NCI-H1092 treated with DMSO at 0.1 percent for 48 hours (cell line): Measurements from ENCODE around the gene ZBTB7C.

Experiments used
- DNase-seq: peaks from one replicate; lab custom pipeline; 2025; lab: John Stamatoyannopoulos, UW

Gene ZBTB7C

DNA sequence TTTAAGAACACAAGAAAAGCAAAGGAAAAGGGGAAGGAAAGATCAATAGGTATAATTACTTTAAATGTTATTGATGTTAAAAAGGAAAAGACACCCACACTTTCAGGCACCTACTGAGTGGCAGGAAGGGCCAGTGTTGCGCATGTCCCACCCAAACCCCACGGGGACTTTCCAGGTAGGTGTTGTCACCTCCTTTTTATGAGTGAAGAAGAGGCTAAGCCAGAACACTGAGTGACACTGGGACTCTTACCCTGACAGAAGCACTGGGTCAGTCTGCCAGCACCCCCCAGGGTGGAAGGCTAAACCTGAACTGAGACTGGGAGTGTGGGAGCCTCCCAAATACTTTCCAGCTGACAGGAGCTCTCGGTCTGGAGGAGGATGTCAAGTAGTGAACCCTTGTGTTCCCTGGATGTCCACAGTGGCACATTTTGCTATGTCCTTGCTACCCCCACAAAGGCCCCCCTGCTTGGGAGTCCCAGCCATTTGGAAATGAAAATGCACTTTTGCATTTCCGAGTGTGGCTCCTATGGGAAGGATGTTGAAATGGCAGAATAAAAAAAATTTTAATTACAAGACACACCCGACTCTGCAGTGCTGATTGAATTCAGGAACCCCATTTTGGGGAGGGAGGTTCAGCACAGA lies 387.8 kb downstream of the ZBTB7C start:
- DNase-seq = no peak

DNA sequence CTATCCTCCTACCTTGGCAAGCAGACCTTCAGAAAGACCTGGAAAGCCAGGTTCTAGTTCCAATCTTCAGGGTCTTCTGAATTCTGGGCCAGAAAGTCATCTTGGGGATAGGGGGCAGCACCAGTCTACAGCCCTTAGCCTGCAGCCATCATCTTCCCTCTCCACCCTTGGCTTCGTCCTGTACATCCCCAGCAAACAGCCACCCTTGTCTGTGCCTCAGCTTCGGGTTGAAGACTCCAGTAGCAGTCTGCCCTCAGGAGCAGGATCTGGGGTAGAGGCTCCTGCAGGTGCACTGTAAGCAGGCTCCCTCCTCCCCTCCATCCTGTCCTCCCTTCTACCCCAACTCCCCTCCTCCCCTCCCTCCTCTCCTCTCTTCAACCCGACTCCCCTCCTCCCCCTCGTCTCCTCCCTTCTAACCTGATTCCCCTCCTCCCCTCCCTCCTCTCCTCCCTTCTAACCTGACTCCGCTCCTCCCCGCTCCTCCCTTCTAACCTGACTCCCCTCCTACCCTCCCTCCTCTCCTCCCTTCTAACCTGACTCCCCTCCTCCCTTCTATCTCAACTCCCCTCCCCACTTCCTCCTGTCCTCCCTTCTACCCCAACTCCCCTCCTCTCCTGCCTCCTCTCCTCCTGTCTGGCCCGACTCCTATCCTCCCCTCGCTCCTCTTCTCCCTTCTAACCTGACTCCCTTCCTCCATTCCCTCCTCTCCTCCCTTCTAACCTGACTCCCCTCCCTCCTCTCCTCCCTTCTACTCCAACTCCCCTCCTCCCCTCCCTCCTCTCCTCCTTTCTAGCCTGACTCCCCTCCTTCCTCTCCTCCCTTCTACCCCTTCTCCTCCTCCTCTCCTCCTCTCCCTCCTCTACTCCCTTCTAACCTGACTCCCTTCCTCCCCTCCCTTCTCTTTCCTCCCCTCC lies 388.6 kb downstream of the ZBTB7C start:
- DNase-seq = no peak

DNA sequence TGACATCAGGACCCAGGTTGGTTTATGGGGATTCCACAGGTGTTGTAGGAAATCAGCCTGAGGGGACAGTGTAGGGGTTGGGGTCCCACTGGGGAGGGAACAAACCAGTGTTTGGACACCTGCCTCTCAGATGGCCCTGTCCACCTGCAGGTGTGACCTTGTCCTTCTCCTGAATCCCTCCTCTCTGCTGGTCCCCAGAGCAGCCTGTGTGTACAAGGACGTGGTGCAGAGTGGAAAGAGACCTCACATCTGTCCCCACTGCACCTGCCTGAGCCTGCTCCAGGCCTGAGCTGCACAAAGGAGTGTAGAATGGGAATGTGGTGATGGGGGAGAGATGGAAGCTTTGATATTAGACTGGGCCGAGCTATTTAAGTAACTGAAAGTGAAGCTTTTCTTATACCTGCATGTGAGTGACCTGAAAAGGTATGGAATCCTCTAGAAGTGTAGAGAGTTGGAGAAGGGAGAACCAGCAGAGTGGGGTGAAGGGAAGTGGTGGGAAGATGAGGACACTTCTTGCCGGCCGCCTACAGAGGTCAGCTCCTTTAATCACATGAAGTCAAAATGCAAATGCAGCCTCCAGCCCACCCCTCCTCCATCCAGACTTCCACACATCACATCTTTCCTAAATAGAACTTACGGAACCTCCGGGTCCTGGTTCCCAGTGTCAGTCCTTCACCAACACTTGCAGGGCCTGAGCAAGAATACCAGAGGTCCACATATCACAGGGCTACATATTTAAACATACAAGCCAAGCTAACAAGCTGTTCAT lies 389.4 kb downstream of the ZBTB7C start:
- no peak for DNase-seq

DNA sequence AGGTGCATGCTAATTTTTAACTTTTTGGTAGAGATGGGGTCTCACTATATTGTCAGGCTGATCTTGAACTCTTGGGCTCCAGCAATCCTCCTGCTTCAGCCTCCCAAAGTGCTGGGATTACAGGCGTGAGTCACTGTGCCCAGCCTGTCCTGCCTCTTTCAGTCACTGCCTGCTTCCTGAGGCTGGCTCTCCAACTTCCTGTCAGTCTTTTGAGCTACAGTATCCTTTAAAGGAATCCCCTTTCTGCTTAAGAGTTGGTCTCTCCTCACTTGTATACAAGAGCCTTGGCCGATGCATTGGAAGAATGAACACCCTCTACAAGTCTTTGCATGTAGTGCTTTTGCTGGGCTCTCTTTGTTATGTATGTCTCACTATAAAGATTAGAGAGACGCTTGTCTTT lies 390.3 kb downstream of the ZBTB7C start:
- DNase-seq = no peak

DNA sequence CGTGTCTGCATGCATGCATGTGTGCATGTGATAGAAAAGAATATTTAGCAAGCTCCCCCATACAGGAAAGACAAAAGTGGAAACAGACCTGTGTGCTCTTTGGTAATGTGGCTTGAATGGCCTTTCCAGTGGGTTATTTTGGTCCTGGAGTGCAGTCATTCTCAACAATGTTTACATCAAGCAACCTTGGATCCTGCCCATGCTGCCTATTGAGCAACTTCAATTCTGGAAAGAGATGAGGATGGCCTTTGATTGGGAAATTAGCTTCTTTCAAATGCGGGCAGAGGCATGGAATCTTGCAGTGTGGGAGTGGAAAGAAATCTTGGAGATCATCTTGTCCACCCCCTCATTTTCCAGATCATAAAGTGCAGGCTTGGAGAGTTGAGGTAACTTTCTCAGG lies 391.5 kb downstream of the ZBTB7C start:
- DNase-seq = no peak

DNA sequence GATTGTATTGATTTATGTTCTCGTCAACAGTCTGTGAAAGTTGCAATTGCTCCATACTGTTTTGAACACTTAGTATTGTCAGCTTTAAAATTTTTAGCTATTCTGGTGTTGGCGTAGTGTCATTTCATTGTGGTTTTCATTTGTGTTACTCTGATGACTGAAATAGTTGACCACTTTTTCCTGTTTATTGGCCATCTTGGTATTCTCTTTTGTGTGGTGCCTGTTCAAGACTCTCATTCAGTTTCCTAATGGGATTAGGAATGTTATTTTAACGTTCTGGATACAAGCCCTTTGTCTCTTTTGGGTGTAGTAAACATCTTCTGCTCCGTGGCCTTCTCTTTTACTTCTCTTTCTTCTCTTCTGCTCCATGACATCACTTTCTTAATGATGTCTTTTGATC lies 396.0 kb downstream of the ZBTB7C start:
- no peak for DNase-seq

DNA sequence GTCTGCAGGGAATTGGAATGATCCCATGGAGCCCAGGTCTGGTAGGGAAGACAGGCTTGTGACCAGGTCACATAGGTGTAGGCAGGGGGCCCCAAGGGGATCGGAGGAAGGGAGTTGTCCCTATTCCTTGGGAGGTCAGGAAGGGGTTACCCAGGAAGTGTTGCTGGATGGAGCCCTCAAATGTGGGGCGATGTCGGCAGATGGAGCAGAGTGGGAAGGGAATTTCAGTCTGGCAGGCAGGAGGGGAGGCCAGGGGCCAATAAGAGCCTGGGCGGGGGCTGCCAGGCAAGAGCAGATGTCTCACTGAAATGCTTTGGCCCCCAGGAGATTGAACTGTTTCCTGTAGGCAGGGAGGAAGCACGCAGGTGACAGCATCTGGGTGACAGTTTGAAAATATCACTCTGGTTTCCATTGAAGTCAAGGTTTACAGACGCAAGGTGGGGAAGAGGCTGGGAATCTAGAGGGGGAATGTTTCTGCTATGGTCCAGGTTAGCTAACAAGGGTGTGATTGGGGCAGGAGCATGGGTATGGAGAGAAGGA lies 397.2 kb downstream of the ZBTB7C start:
- no peak for DNase-seq

DNA sequence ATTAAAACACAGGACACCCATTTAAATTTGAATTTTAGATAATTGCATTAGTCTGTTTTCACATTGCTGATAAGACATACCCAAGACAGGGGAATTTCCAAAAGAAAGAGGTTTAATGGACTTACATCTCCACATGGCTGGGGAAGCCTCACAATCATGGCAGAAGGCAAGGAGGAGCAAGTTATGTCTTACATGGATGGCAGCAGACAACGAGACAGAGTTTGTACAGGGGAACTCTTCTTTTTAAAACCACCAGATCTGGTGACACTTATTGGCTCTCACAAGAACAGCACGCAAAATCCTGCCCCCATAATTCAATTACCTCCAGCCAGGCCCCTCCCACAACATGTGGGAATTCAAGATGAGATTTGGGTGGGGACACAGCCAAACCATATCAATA lies 398.9 kb downstream of the ZBTB7C start:
- no peak for DNase-seq

DNA sequence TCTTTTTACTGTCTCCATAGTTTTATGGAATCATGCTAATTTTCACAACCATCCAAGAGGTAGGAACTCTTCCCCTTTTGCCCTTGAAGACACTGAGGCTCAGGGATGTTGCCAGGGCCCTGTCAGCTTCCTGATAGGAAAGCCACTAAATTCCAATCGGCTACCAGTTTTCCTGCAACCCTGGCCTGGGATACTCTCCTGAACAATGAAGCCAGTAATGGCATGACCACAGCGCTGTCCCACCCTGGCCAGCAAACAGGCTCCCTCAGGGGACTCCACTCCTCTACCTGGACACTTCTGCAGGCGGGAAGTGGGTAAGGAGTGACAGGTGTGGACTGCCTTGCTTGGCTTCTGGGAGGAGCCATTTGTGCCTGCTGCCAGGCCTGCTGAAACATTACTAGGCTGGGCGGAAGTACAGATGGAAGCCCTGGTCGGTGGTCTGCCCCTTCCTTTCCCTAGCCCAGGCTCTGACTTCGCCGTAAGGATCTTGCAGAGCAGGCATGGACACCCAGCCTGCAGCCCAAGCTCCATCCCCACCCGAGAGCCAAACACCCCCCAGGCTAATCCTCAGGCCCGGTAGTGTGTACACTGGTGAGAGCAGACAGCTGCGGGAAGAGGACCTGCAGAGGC lies 400.0 kb downstream of the ZBTB7C start:
- no peak for DNase-seq

DNA sequence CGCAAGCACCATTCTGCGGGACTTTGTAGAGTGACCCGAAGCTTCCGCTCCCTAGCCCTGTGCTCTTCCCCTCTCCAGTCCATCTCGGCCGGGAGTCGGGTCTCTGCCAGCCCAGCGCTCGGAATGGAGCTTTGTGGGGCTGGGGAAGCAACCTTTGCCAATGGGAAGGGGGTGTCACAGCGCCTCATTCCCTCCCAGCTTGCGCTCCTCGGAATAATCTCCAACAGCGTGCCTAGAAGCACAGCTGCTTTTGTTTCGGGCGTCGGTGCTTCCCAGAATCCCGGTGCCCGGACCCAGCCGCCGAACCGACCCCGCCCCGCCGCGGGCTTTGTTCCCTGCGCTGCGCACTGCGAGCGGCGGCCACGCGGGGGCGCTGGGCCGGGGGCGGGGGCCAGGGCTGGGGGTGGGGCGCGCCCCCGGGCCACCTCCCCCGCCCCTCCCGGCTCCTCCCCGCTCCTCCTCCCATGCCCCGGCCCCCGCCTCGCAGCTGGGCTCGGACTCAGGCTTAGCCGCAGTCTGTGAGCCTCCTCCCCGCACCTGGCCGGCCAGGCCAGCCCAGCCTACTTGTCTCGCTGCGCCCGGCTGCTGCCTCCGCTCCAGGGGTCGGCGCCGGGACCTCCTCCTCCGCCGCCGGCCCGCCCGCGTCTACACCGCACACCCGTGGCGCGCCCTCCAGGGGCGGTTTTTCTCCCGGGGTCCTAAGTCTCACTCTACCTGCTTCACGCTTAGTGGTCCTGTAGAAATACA lies 401.1 kb downstream of the ZBTB7C start:
- DNase-seq = peak; percentile 56

DNA sequence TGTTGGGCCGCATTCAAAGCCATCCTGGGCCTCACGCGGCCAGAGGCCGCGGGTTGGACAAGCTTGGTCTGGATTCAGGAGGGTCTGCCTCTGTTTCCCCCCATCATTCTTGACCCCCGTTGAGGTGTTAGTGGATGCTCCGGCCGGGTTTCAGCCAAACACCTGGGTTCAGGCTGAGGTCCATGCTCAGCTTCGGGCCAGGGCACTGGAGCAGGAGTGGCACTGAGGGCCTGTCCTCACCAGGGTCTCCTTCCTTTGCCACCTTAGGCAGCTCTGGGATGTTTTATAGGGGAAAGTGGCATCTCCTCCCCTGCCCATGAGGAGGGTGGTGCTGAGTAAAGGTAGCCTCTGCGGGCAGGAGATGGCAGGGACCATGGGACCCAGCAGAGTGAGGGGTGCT lies 401.8 kb downstream of the ZBTB7C start:
- no peak for DNase-seq

DNA sequence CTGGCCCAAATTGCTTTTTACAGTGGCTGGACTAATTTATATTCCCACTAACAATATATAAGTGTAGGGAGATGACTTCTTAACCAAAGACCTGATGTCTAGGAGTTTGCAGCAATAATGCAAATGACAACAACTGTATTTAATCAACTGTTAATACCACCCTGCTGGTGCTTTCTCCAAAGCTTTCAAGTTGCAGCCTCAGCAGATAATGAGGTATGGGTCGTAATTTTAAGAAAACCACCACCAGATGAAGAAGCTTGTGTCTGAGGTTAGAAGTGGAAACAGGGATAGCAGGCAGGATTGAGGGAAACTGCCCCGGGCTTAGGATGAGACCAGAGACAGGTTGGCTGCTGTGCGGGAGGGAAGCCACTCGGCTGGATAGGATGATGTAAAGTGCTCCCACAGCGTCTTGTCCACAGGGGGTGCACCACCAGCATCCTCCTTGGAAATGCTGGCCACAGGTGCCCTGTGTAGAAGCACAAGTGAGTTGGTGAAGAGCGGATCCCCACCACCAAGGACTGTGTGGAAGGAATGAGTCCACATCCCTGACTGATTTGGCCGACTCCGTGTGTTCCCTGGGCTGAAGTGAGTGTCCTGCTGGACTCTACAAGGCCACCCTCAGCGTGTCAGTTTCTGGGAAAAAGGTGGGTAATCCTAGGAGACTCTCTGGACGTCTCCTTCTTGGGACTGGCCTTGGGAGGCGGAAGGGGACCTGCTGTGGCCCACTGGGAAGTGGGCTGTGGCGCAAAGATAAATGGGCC lies 402.6 kb downstream of the ZBTB7C start:
- no peak for DNase-seq

DNA sequence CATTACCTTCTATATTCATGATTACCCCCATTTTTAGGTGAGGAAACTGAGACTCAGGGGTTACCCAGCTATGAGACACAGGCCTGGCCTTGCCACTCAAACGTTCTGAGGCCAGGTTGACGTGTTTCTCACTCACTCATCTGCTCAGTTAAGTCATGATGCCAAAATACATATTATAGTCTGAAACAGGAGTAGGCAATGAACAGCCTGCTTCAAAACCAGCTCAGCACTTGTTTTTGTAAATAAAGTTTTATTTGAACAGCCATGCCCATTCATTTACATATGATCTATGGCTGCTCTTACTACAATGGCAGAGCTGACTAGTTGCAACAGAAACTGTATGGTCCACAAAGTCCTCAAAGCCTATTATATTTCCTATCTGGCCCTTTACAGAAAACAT lies 404.6 kb downstream of the ZBTB7C start:
- peak; percentile 10 for DNase-seq

DNA sequence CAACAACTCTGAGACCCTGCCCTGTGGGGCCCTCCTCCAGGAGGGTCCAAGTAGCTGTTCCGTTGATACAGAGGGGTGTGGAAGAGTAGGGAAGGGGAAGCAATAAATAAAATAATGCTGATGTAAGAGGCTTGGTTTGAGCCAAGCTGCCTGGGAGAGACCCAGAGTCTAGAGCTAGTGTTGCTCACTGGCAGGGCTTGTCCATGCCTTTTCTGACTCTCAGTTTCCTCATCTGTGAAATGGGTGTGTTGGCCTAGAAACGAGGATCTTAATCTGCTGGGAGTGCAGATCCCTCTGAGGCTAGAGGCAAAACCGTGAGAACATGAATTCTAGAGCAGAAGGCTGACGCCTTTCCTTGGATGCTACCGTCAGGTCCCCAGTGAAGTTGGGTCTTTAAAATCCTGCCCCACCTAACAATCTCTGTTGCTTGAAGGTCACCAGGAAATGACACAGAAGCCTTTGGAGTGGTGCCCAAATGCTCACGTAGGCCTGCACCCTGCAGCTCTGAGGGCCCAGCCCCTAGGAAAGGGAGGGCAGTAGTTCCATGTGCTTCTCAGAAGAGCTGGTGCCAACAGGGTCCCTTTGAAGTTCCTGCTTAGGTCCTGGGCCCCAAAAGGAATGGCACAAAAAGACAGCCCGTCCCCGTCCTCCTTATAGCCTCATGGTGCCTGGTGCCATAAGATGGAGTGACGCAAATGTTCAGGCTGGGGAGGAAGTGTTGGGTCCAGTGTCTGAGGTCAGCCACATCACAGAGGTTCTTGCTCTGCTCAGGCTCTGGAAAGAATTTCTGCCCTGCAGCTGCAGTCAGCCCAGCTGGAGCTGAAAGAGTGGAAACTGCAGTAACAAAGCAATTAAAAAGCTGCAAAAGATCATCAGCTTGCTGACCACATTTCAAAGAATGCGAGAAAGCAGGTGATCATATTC lies 405.5 kb downstream of the ZBTB7C start:
- DNase-seq = no peak

DNA sequence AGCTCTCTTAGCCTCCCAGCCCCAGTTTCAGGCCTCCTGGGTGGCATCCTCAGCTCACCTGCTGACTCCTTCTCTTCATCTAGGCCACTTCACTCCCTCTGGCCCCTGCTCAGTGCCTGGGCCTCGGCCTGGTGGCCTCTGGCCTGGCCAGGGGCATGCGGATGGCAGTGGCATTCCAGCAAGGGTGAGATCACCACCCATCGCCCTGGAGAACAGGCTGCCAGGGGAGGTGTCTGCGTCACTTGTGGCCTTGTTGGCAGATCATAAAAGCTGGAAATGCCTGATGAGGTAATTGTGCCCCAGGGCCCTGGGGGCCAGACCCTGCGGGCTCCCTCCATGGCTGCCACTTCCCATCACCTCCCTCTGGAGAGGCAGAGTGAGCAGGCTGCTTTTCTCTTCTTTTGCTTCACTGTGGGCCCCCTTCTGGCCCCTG lies 406.2 kb downstream of the ZBTB7C start:
- no peak for DNase-seq

DNA sequence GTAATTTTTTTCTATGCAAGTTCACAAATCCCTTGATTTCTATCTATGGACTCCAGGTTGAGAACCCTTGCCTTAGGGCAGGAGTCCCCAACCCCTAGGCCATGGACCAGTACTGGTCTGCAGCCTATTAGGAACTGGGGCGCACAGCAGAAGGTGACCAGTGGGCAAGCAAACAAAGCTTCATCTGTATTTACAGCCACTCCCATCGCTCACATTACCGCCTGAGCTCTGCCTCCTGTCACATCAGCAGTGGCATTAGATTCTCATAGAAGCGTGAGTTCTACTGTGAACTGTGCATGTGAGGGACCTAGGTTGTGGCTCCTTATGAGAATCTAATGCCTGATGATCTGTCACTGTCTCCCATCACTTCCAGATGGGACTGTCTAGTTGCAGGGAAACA lies 408.5 kb downstream of the ZBTB7C start:
- DNase-seq = no peak

DNA sequence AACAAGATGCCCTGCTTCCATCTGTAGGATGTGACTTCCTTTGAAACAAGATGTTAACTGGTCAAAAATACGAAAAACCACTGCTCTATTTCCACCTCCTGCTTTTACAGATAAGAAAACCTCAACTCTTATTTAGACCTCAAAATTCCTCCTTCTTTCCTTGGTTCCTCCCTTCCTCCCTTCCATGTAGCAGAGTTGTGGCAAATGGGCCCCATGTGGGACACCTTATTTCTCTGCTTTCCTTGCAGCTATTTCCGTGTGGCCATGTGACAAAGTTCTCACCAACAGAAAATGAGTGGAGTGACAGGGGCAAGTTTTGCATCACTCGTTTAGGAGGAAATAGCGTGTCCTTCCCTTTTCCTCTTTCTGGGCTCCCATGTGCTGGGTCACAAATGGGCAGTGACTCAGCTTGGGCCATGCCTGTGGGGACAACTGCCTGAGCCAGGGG lies 409.4 kb downstream of the ZBTB7C start:
- DNase-seq = no peak

DNA sequence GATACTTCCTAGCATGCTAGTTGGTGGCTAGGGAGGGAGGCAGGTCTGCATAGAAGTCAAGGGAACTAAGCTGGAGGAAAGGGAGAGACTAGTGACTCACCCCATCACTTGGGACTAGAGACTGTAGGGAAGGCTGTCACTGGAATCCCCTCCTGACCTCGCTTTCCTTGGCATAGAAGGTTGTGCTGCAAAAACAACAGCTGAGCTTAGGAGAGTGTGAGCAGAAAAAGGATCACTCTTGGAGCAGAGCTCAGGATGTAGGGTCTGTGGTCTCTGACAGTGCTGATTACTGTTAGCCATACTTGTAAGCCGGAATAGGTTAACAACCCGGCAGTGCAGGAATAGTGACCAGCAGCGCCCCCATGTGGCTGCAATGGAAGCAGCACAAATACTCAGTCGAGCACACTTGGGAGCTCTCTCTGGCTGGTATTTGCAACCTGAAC lies 411.8 kb downstream of the ZBTB7C start:
- no peak for DNase-seq

DNA sequence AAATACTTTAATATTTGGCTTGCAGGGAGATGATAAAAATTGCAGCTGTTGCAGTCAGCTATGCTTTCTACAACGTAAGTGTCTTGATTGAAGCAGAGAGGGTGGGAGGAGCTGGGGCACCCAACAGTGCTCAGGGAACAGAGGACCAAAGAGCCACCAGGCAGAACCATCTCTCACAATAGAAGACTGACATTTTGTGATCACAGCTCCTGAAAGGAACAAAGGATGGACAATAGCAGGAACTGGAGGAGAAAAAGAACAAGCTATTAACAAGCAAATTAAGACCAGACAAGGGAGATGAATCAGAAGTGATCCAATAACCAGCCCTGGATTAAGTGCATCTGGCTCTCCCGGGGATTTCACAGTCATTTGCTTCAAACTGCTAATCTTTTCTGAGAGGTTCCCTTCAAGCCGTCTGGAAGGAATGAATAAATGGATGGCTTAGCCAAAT lies 413.1 kb downstream of the ZBTB7C start:
- no peak for DNase-seq
